BJ (cell line): ENCODE measurements around the gene C11orf58. TPM values are rescaled to one million over a fixed set of nuclear protein-coding genes. Genes with fewer than 3 reads are reported as not detected.

Experiments used
- CTCF ChIA-PET: fragments of 350-600 bp; formaldehyde crosslinking; extraction: SDS; loops from one replicate; lab custom pipeline; 2021; ENCODE audit warnings: antibody characterized with exemption, inconsistent platforms; lab: Yijun Ruan, JAX
- POLR2A ChIA-PET: fragments of 300-600 bp; sonication (Branson Sonifier 250); formaldehyde crosslinking; extraction: SDS; loops from one replicate; lab custom pipeline; 2021; ENCODE audit warnings: antibody characterized with exemption; lab: Charles Lee
- DNase-seq: peaks from one replicate; pipeline ENCODE4 v3.0.0-alpha.2; 2011; ENCODE audit warnings: low read depth
- H3K27me3 ChIP-seq: 2 replicates; pipeline ENCODE4 v1.6.0; 2011; ENCODE audit warnings: low read length; ENCODE audit not compliant: control insufficient read depth, insufficient read depth
- H3K36me3 ChIP-seq: 2 replicates; pipeline ENCODE4 v1.5.1; 2011; ENCODE audit warnings: low read length; ENCODE audit not compliant: control insufficient read depth, insufficient read depth
- H3K4me3 ChIP-seq: 2 replicates; pipeline ENCODE4 v1.5.1; 2011; ENCODE audit warnings: low read depth, mild to moderate bottlenecking, control low read depth, low read length
- CTCF ChIP-seq: IDR thresholded peaks from 2 replicates; pipeline ENCODE4 v1.5.1; 2011; ENCODE audit warnings: low read depth, mild to moderate bottlenecking, control low read depth, inconsistent platforms, low read length, moderate library complexity; ENCODE audit not compliant: insufficient read depth
- polyA plus RNA-seq: library from polyadenylated mRNA; depleted of rRNA; stranded (reverse); fragments of >200 nt; gene quantifications from 2 replicates; pipeline ENCODE4 v1.2.3, GENCODE V29; 2011

Gene C11orf58
- polyA plus RNA-seq, 1 experiment: 115 TPM

GRCh38 chr11:16773981-16774935, 35.8 kb downstream of the C11orf58 start:
- CTCF ChIA-PET: interaction anchor here (3.6 kb wide), 1 partner anchor 12 kb away, joined by 41 read pairs; no protein-coding TSS in a partner anchor
- POLR2A ChIA-PET: no interaction called here

GRCh38 chr11:16774936-16775613, 36.6 kb downstream of the C11orf58 start:
- Histone ChIP-seq H3K36me3 (no peaks in the 10 kb centered on the region), H3K4me3 (no peak overlapping the region), H3K27me3 (peaks cover 10% of the 10 kb centered on the region)
- DNase-seq: no peak
- TF ChIP-seq CTCF: no peak
- ChIA-PET CTCF (interaction anchor here (3.6 kb wide), 1 partner anchor 11 kb away, joined by 41 read pairs; no protein-coding TSS in a partner anchor), POLR2A (no interaction called here)

More at GRCh38 chr11:16773981-16774935, 35.8 kb downstream of the C11orf58 start:
- no peak for DNase-seq
- Histone ChIP-seq H3K36me3 (no peaks in the 10 kb centered on the region), H3K27me3 (peaks cover 11% of the 10 kb centered on the region), H3K4me3 (no peak overlapping the region)
- TF ChIP-seq CTCF: no peak

GRCh38 chr11:16775614-16776283, 37.3 kb downstream of the C11orf58 start:
- Histone ChIP-seq H3K4me3 (no peak overlapping the region), H3K27me3 (peaks cover 10% of the 10 kb centered on the region), H3K36me3 (no peaks in the 10 kb centered on the region)
- CTCF ChIA-PET: interaction anchor here (2.1 kb wide), 1 partner anchor 10 kb away, joined by 13 read pairs; no protein-coding TSS in a partner anchor
- DNase-seq: no peak
- TF ChIP-seq CTCF: no peak
- POLR2A ChIA-PET: no interaction called here

DNA sequence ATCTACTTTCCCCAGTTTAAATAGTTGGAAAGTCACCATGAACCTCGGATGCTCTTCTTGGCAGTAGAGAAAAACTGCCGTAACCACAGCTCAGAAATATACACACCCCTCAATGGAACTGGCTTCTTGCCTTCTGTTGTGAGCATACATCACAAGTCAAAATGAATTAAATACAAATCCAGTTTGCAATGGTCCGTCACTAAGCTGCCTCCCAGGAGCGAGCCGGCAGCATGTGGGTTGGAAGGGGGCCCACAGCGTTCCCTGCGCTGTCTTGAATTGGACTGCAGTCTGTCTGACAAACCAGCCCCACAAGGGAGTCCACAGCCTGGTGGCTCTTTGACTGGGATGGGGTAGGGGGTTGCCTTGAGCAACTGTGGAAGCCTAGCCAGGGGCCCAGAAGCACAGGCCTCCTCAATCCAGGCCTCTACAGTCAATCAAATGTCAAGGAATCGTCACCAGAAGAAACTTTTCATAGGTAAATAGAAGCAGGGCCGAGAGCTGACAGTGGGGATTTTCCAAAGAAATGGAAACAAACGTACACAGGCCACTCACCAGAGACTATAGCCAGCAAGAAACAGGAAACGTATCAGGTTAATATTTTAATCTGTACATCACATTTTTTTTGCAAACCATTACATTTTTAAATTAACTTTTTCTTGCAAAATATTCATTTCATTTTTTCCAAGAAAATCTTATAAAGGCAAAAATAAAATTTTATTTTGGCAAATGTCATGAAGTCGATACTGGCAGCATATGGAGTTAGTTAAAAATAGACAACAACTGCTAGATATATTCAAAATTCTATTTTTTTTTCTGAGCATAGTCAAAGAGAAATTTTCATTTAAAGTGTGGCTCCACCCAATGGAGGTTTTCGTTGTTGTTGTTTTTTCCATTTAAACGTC, 38.5 kb downstream of the C11orf58 start:
- no peaks in the 10 kb centered on the region for H3K36me3 ChIP-seq
- no peak for TF ChIP-seq CTCF
- DNase-seq: no peak
- ChIA-PET POLR2A (no interaction called here), CTCF (interaction anchor here (2.1 kb wide), 1 partner anchor 9 kb away, joined by 13 read pairs; no protein-coding TSS in a partner anchor)
- H3K27me3 ChIP-seq: peaks cover 10% of the 10 kb centered on the region
- H3K4me3 ChIP-seq: no peak overlapping the region
